ENCODE measurements around the gene B3GAT1. TPM values are rescaled to one million over a fixed set of nuclear protein-coding genes. Genes with fewer than 3 reads are reported as not detected.

The B3GAT1 gene
- total RNA-seq, 2 donors from 2014 or later: 0.12 to 0.22 TPM

- intact Hi-C loops (cut with DNase I, micrococcal nuclease): no loop called here
- no peak for ATAC-seq
- no peak for DNase-seq
Measured at GRCh38 chr11:134363161-134363560, 48.9 kb downstream of the B3GAT1 start.

GRCh38 chr11:134362192-134362901, 49.7 kb downstream of the B3GAT1 start:
- intact Hi-C loops (cut with DNase I, micrococcal nuclease): no loop called here
- ATAC-seq: no peak
- DNase-seq: no peak

- intact Hi-C loops (cut with DNase I, micrococcal nuclease): no loop called here
Measured at GRCh38 chr11:134361661-134362060, 50.4 kb downstream of the B3GAT1 start.

GRCh38 chr11:134360050-134360835, 51.8 kb downstream of the B3GAT1 start:
- intact Hi-C loops (cut with DNase I, micrococcal nuclease): no loop called here
- peak; percentile 96 for ATAC-seq
- DNase-seq: peak; percentile 69 to 81

More at GRCh38 chr11:134361661-134362060, 50.4 kb downstream of the B3GAT1 start:
- DNase-seq (no peak), ATAC-seq (no peak)

GRCh38 chr11:134359646-134360045, 52.4 kb downstream of the B3GAT1 start:
- intact Hi-C loops (cut with DNase I, micrococcal nuclease): no loop called here
- ATAC-seq: no peak
- no peak for DNase-seq

GRCh38 chr11:134358856-134359490, 53.1 kb downstream of the B3GAT1 start:
- DNase-seq (peak in 1 of 2 donors; percentile 14), ATAC-seq (no peak)
- intact Hi-C loops (cut with DNase I, micrococcal nuclease): no loop called here

- DNase-seq (peak in 1 of 2 donors; percentile 19), ATAC-seq (no peak)
- intact Hi-C loops (cut with DNase I, micrococcal nuclease): no loop called here
Measured at GRCh38 chr11:134358165-134358855, 53.7 kb downstream of the B3GAT1 start.

GRCh38 chr11:134357545-134357839, 54.5 kb downstream of the B3GAT1 start:
- intact Hi-C loops (cut with DNase I, micrococcal nuclease): no loop called here
- DNase-seq (peak in 1 of 2 donors; percentile 19), ATAC-seq (no peak)

GRCh38 chr11:134356656-134357544, 55.1 kb downstream of the B3GAT1 start:
- intact Hi-C loops (cut with DNase I, micrococcal nuclease): no loop called here
- ATAC-seq (peak; percentile 64), DNase-seq (peak in 1 of 2 donors; percentile 19)

- ATAC-seq: no peak
- intact Hi-C loops (cut with DNase I, micrococcal nuclease): no loop called here
- DNase-seq: peak in 1 of 2 donors; percentile 22
Measured at GRCh38 chr11:134355656-134356055, 56.4 kb downstream of the B3GAT1 start.

- intact Hi-C loops (cut with DNase I, micrococcal nuclease): no loop called here
- no peak for ATAC-seq
Measured at GRCh38 chr11:134355136-134355535, 56.9 kb downstream of the B3GAT1 start.

GRCh38 chr11:134352111-134352510, 59.9 kb downstream of the B3GAT1 start:
- no peak for DNase-seq
- no peak for ATAC-seq
- intact Hi-C loops (cut with DNase I, micrococcal nuclease): no loop called here

More at GRCh38 chr11:134355136-134355535, 56.9 kb downstream of the B3GAT1 start:
- DNase-seq: no peak

GRCh38 chr11:134350381-134350780, 61.7 kb downstream of the B3GAT1 start:
- intact Hi-C loops (cut with DNase I, micrococcal nuclease): no loop called here
- DNase-seq (no peak), ATAC-seq (no peak)

GRCh38 chr11:134349802-134350355, 62.2 kb downstream of the B3GAT1 start:
- intact Hi-C loops (cut with DNase I, micrococcal nuclease): no loop called here
- DNase-seq (no peak), ATAC-seq (no peak)

GRCh38 chr11:134349109-134349801, 62.8 kb downstream of the B3GAT1 start:
- no peak for ATAC-seq
- no peak for DNase-seq
- intact Hi-C loops (cut with DNase I, micrococcal nuclease): no loop called here

- ATAC-seq (no peak), DNase-seq (no peak)
- intact Hi-C loops (cut with DNase I, micrococcal nuclease): no loop called here
Measured at GRCh38 chr11:134347441-134347840, 64.6 kb downstream of the B3GAT1 start.

GRCh38 chr11:134346976-134347350, 65.1 kb downstream of the B3GAT1 start:
- ATAC-seq (no peak), DNase-seq (no peak)
- intact Hi-C loops (cut with DNase I, micrococcal nuclease): no loop called here

Measured in left colon (tissue), 2 donors.